GM23338 (cell line): Measurements from ENCODE around the gene LAMTOR4. TPM values are rescaled to one million over a fixed set of nuclear protein-coding genes. Genes with fewer than 3 reads are reported as not detected.
"Not testable (repeated sequence)": the region's sequence is repeated elsewhere in the genome, so short reads cannot be mapped to it uniquely, and the experiment has no call there.

ENCODE experiments used
- ATAC-seq: fragments of 200-7000 bp; cut with Tn5 transposase; 3 replicates; pipeline ENCODE4 v1.9.1; 2020
- DNase-seq: peaks from one replicate; pipeline ENCODE4 v3.0.0-alpha.2; 2015; ENCODE audit warnings: low spot score
- H2AFZ ChIP-seq: fragments of 200-600 bp; sonication (generic); 2 replicates; pipeline ENCODE4 v1.8.0; 2016; ENCODE audit warnings: antibody characterized with exemption, mild to moderate bottlenecking, moderate library complexity
- H3F3A ChIP-seq: fragments of 200-600 bp; sonication (generic); replicated peaks from 2 replicates; pipeline ENCODE4 v1.8.0; 2017; ENCODE audit warnings: antibody characterized with exemption, mixed run types, low read depth
- H3K27ac ChIP-seq: fragments of 200-600 bp; sonication (generic); 2 replicates; pipeline ENCODE4 v1.6.1; 2016; ENCODE audit warnings: low read depth
- H3K27me3 ChIP-seq: fragments of 200-600 bp; sonication (generic); 2 replicates; pipeline ENCODE4 v1.8.0; 2016; ENCODE audit warnings: mild to moderate bottlenecking, mixed run types, moderate library complexity; ENCODE audit not compliant: insufficient read depth
- H3K36me3 ChIP-seq: fragments of 200-600 bp; sonication (generic); 2 replicates; pipeline ENCODE4 v1.8.0; 2016; ENCODE audit warnings: mild to moderate bottlenecking; ENCODE audit not compliant: insufficient read depth
- H3K4me1 ChIP-seq: fragments of 200-600 bp; sonication (generic); 2 replicates; pipeline ENCODE4 v1.8.0; 2016; ENCODE audit warnings: mild to moderate bottlenecking, moderate library complexity; ENCODE audit not compliant: insufficient read depth
- H3K4me2 ChIP-seq: fragments of 200-600 bp; sonication (generic); 2 replicates; pipeline ENCODE4 v1.7.1; 2017; ENCODE audit warnings: mixed run types
- H3K4me3 ChIP-seq: fragments of 200-600 bp; sonication (generic); 2 replicates; pipeline ENCODE4 v1.6.1; 2016; ENCODE audit warnings: mixed run types
- H3K79me2 ChIP-seq: fragments of 200-600 bp; sonication (generic); replicated peaks from 2 replicates; pipeline ENCODE4 v1.8.0; 2017; ENCODE audit warnings: mild to moderate bottlenecking; ENCODE audit not compliant: insufficient read depth
- H3K9me2 ChIP-seq: fragments of 200-600 bp; sonication (generic); 2 replicates; pipeline ENCODE4 v1.8.0; 2017; ENCODE audit not compliant: insufficient read depth
- H4K20me1 ChIP-seq: fragments of 200-600 bp; sonication (generic); replicated peaks from 2 replicates; pipeline ENCODE4 v1.8.0; 2017; ENCODE audit warnings: mild to moderate bottlenecking; ENCODE audit not compliant: insufficient read depth
- H3K27ac Mint-ChIP-seq: 2 replicates; pipeline ENCODE4 v1.8.0; 2020; ENCODE audit warnings: inconsistent platforms, mild to moderate bottlenecking, moderate library complexity, mixed read lengths
- H3K27me3 Mint-ChIP-seq: 3 replicates; pipeline ENCODE4 v1.8.0; 2022; ENCODE audit warnings: low read depth, mild to moderate bottlenecking, moderate library complexity, mixed read lengths, inconsistent platforms; ENCODE audit not compliant: insufficient read depth, poor library complexity
- H3K36me3 Mint-ChIP-seq: 3 replicates; pipeline ENCODE4 v1.8.0; 2021; ENCODE audit warnings: low read depth, mild to moderate bottlenecking, inconsistent platforms, moderate library complexity, mixed read lengths
- H3K4me1 Mint-ChIP-seq: 3 replicates; pipeline ENCODE4 v1.8.0; 2020; ENCODE audit warnings: mild to moderate bottlenecking, inconsistent platforms, mixed read lengths
- H3K4me3 Mint-ChIP-seq: 3 replicates; pipeline ENCODE4 v1.8.0; 2021; ENCODE audit warnings: moderate library complexity, mild to moderate bottlenecking, inconsistent platforms, mixed read lengths
- H3K9me3 Mint-ChIP-seq: 3 replicates; pipeline ENCODE4 v1.8.0; 2020; ENCODE audit warnings: moderate library complexity, mild to moderate bottlenecking, inconsistent platforms, mixed read lengths
- CREB1 ChIP-seq: fragments of 250-450 bp; sonication (Bioruptor Pico); IDR thresholded peaks from 2 replicates; pipeline ENCODE4 v1.5.0; 2020; ENCODE audit warnings: low read depth, mild to moderate bottlenecking, moderate library complexity
- EZH2 ChIP-seq: fragments of 200-600 bp; sonication (generic); IDR thresholded peaks from one replicate; pipeline ENCODE4 v1.8.0; 2017; ENCODE audit warnings: antibody characterized with exemption, mild to moderate bottlenecking, low read depth; ENCODE audit not compliant: unreplicated experiment
- EZH2phosphoT487 ChIP-seq: fragments of 200-600 bp; sonication (generic); IDR thresholded peaks from one replicate; pipeline ENCODE4 v1.8.1; 2018; ENCODE audit warnings: antibody characterized with exemption; ENCODE audit not compliant: unreplicated experiment
- JUNB ChIP-seq: IDR thresholded peaks from one replicate; pipeline ENCODE4 v1.6.1; 2016; ENCODE audit warnings: antibody characterized with exemption; ENCODE audit not compliant: unreplicated experiment
- NANOG ChIP-seq: IDR thresholded peaks from 2 replicates; pipeline ENCODE4 v1.6.1; 2016; ENCODE audit warnings: antibody characterized with exemption, borderline replicate concordance
- POLR2AphosphoS5 ChIP-seq: IDR thresholded peaks from 2 replicates; pipeline ENCODE4 v1.6.1; 2016; ENCODE audit warnings: antibody characterized with exemption, low read depth
- STAT1 ChIP-seq: IDR thresholded peaks from one replicate; pipeline ENCODE4 v1.6.1; 2016; ENCODE audit warnings: antibody characterized with exemption; ENCODE audit not compliant: unreplicated experiment
- ZNF114 ChIP-seq: fragments of 250-450 bp; sonication (Bioruptor Pico); IDR thresholded peaks from 2 replicates; pipeline ENCODE4 v1.5.0; 2020; ENCODE audit warnings: mild to moderate bottlenecking, moderate library complexity
- polyA plus RNA-seq: library from polyadenylated mRNA; unstranded; fragments of >200 nt; fragmentation: Nextera tagmentation; extraction: Ambion mirVana; gene quantifications from 2 replicates; pipeline ENCODE4 v1.2.1, GENCODE V29; 2016
- total RNA-seq: library from RNA; depleted of rRNA; stranded (reverse); fragments of >200 nt; shearing (Covaris generic); gene quantifications from 2 replicates; pipeline ENCODE4 v1.2.3, GENCODE V29; 2014
- TF ChIP-seq, protein P1 (sequence below): IDR thresholded peaks from one replicate; pipeline ENCODE4 v1.6.1; 2018; ENCODE audit warnings: antibody characterized with exemption; ENCODE audit not compliant: unreplicated experiment
- TF ChIP-seq, protein P2 (sequence below): IDR thresholded peaks from 2 replicates; pipeline ENCODE4 v1.6.1; 2016; ENCODE audit warnings: antibody characterized with exemption
- TF ChIP-seq, protein P3 (sequence below), 2 experiments: fragments of 200-600 bp in 1 of 2; sonication (generic) in 1 of 2; conservative IDR thresholded peaks; 2 replicates each; pipeline versions ENCODE4 v1.5.1 to v1.6.1; 2016 to 2017; ENCODE audit warnings: antibody characterized with exemption in 2 of 2, low read depth in 2 of 2, mild to moderate bottlenecking in 2 of 2, moderate library complexity in 1 of 2

The LAMTOR4 gene
- total and polyA plus RNA-seq, 2 experiments from 2014 or later, result 145 to 333 TPM

DNA sequence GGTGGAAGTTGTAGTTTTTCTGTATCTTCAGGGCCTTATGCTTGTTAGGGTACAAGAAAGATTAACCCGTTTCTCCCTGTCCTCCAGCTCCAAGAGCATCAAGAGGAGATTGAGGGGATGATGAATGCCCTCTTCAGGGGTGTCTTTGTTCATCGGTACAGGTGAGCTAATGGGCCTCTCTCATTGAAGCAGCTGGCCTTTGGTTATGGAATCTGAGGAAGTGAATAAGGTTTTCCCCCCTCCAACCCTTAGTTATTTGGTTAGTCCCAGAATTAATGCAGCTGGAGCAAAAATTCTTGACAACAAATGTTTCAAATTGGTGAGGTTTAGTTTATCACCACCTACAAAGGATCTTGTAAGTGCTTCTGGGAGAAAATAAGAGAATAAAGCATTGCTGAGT, 46.5 kb downstream of the LAMTOR4 start (continued):
- TF ChIP-seq, protein P1, sequence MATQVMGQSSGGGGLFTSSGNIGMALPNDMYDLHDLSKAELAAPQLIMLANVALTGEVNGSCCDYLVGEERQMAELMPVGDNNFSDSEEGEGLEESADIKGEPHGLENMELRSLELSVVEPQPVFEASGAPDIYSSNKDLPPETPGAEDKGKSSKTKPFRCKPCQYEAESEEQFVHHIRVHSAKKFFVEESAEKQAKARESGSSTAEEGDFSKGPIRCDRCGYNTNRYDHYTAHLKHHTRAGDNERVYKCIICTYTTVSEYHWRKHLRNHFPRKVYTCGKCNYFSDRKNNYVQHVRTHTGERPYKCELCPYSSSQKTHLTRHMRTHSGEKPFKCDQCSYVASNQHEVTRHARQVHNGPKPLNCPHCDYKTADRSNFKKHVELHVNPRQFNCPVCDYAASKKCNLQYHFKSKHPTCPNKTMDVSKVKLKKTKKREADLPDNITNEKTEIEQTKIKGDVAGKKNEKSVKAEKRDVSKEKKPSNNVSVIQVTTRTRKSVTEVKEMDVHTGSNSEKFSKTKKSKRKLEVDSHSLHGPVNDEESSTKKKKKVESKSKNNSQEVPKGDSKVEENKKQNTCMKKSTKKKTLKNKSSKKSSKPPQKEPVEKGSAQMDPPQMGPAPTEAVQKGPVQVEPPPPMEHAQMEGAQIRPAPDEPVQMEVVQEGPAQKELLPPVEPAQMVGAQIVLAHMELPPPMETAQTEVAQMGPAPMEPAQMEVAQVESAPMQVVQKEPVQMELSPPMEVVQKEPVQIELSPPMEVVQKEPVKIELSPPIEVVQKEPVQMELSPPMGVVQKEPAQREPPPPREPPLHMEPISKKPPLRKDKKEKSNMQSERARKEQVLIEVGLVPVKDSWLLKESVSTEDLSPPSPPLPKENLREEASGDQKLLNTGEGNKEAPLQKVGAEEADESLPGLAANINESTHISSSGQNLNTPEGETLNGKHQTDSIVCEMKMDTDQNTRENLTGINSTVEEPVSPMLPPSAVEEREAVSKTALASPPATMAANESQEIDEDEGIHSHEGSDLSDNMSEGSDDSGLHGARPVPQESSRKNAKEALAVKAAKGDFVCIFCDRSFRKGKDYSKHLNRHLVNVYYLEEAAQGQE, result no peak
- TF ChIP-seq, protein P2, sequence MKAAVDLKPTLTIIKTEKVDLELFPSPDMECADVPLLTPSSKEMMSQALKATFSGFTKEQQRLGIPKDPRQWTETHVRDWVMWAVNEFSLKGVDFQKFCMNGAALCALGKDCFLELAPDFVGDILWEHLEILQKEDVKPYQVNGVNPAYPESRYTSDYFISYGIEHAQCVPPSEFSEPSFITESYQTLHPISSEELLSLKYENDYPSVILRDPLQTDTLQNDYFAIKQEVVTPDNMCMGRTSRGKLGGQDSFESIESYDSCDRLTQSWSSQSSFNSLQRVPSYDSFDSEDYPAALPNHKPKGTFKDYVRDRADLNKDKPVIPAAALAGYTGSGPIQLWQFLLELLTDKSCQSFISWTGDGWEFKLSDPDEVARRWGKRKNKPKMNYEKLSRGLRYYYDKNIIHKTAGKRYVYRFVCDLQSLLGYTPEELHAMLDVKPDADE, result no peak
- TF ChIP-seq NANOG (no peak), ZNF114 (CRISPR knock-in tag) (no peak), EZH2 (no peak), POLR2AphosphoS5 (no peak), JUNB (no peak), STAT1 (no peak), CREB1 (no peak), EZH2phosphoT487 (no peak)
- TF ChIP-seq, protein P3, sequence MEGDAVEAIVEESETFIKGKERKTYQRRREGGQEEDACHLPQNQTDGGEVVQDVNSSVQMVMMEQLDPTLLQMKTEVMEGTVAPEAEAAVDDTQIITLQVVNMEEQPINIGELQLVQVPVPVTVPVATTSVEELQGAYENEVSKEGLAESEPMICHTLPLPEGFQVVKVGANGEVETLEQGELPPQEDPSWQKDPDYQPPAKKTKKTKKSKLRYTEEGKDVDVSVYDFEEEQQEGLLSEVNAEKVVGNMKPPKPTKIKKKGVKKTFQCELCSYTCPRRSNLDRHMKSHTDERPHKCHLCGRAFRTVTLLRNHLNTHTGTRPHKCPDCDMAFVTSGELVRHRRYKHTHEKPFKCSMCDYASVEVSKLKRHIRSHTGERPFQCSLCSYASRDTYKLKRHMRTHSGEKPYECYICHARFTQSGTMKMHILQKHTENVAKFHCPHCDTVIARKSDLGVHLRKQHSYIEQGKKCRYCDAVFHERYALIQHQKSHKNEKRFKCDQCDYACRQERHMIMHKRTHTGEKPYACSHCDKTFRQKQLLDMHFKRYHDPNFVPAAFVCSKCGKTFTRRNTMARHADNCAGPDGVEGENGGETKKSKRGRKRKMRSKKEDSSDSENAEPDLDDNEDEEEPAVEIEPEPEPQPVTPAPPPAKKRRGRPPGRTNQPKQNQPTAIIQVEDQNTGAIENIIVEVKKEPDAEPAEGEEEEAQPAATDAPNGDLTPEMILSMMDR (conservative IDR thresholded peaks at IDR 0.05; ENCODE audit: low read depth in 2 of 2), result no peak

DNA sequence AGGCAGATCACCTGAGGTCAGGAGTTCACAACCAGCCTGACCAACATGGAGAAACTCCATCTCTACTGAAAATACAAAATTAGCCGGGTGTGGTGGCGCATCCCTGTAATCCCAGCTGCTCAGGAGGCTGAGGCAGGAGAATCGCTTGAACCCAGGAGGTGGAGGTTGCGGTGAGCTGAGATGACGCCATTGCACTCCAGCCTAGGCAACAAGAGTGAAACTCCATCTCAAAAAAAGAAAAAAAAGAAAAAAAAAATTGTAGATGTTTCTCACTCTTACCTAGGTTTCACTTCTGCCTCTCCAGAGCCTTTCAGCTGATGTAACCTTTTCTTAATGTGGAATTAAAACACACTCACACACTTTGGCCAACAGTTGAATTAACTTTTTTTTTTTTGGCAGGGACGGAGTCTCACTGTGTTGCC, 47.2 kb downstream of the LAMTOR4 start:
- not testable (repeated sequence) for H3K27ac ChIP-seq, H3K36me3 ChIP-seq, H3K9me3 Mint-ChIP-seq, H3K4me2 ChIP-seq, H3K4me1 Mint-ChIP-seq, H2AFZ ChIP-seq, H3K27me3 ChIP-seq, H3K9me2 ChIP-seq, H4K20me1 ChIP-seq, DNase-seq, H3K27ac Mint-ChIP-seq, H3K4me3 Mint-ChIP-seq, H3K36me3 Mint-ChIP-seq, H3K4me3 ChIP-seq, H3K4me1 ChIP-seq, H3K79me2 ChIP-seq, H3F3A ChIP-seq, ATAC-seq
- H3K27me3 Mint-ChIP-seq, result peaks cover 13% of the 10 kb centered on the region
